HG03469 (cell line): ENCODE results near the gene MOAP1.
A peak's percentile ranks its signal among the peaks of the same experiment; 100 is the strongest.
"Not testable (repeated sequence)": the region's sequence is repeated elsewhere in the genome, so short reads cannot be mapped to it uniquely, and the experiment has no call there.

Experiments
- ATAC-seq: cut with Tn5 transposase; IDR thresholded peaks from one replicate; pipeline ENCODE4 v1.9.1; 2021; ENCODE audit warnings: mild to moderate bottlenecking, moderate library complexity, moderate number of reproducible peaks; ENCODE audit not compliant: unreplicated experiment

MOAP1 gene

GRCh38 chr14:93184391-93185348, at the start of gene MOAP1, which contains the start of gene LYSET:
MOAP1 (minus strand) TSS chr14:93184897; CDS start chr14:93184242, 655 bp downstream.
LYSET (plus strand) TSS chr14:93185317; CDS start chr14:93185406, 89 bp downstream.
- ATAC-seq: peak; percentile 68

- not testable (repeated sequence) for ATAC-seq
Observed at GRCh38 chr14:93233078-93233477, 48.4 kb upstream of the MOAP1 start.

GRCh38 chr14:93232159-93232558, 47.5 kb upstream of the MOAP1 start:
- no peak for ATAC-seq

- ATAC-seq: no peak
Observed at GRCh38 chr14:93231129-93231979, 46.7 kb upstream of the MOAP1 start.

GRCh38 chr14:93230539-93230938, 45.8 kb upstream of the MOAP1 start:
- no peak for ATAC-seq

- no peak for ATAC-seq
Observed at GRCh38 chr14:93228550-93228949, 43.9 kb upstream of the MOAP1 start.

- no peak for ATAC-seq
Observed at GRCh38 chr14:93223565-93223964, 38.9 kb upstream of the MOAP1 start.

- ATAC-seq: no peak
Observed at GRCh38 chr14:93220509-93220908, 35.8 kb upstream of the MOAP1 start.

- no peak for ATAC-seq
Observed at GRCh38 chr14:93219103-93219726, 34.5 kb upstream of the MOAP1 start.

- ATAC-seq: no peak
Observed at GRCh38 chr14:93214598-93214997, 29.9 kb upstream of the MOAP1 start.

- ATAC-seq: peak; percentile 69
Observed at GRCh38 chr14:93212432-93212831, 27.7 kb upstream of the MOAP1 start.

GRCh38 chr14:93207468-93208308, 23.0 kb upstream of the MOAP1 start:
- ATAC-seq: peak; percentile 8

- peak; percentile 70 for ATAC-seq
Observed at GRCh38 chr14:93206793-93207467, 22.2 kb upstream of the MOAP1 start, which contains the start of the genes GON7 and UBR7. GON7 (minus strand) TSS chr14:93207065; CDS start chr14:93207037, 28 bp downstream. UBR7 (plus strand) TSS chr14:93207256; CDS start chr14:93207292, 36 bp downstream.

GRCh38 chr14:93201155-93201704, 16.5 kb upstream of the MOAP1 start:
- no peak for ATAC-seq

- ATAC-seq: no peak
Observed at GRCh38 chr14:93200553-93200952, 15.9 kb upstream of the MOAP1 start.

- no peak for ATAC-seq
Observed at GRCh38 chr14:93199031-93199430, 14.3 kb upstream of the MOAP1 start.

GRCh38 chr14:93195316-93195999, 10.8 kb upstream of the MOAP1 start:
- no peak for ATAC-seq

- ATAC-seq: no peak
Observed at GRCh38 chr14:93186956-93187355, 2.3 kb upstream of the MOAP1 start.
